Glutamatergic neuron (in vitro differentiated cells): ENCODE measurements around the gene ZNF10. TPM values are rescaled to one million over a fixed set of nuclear protein-coding genes. Genes with fewer than 3 reads are reported as not detected.

Source experiments
- DNase-seq: peaks from one replicate; pipeline ENCODE4 v3.0.0; 2022
- H3K27ac Mint-ChIP-seq: one replicate; pipeline ENCODE4 v1.8.0; 2020; ENCODE audit warnings: mild to moderate bottlenecking, mixed read lengths, inconsistent platforms; ENCODE audit not compliant: unreplicated experiment
- H3K27me3 Mint-ChIP-seq: one replicate; pipeline ENCODE4 v1.8.0; 2020; ENCODE audit warnings: mild to moderate bottlenecking, moderate library complexity, mixed read lengths, inconsistent platforms; ENCODE audit not compliant: unreplicated experiment
- H3K36me3 Mint-ChIP-seq: one replicate; pipeline ENCODE4 v1.8.0; 2020; ENCODE audit warnings: mild to moderate bottlenecking, mixed read lengths, inconsistent platforms; ENCODE audit not compliant: unreplicated experiment
- H3K4me1 Mint-ChIP-seq: one replicate; pipeline ENCODE4 v1.8.0; 2020; ENCODE audit warnings: mild to moderate bottlenecking, low read depth, mixed read lengths, inconsistent platforms; ENCODE audit not compliant: unreplicated experiment
- H3K4me3 Mint-ChIP-seq: one replicate; pipeline ENCODE4 v1.8.0; 2020; ENCODE audit warnings: mild to moderate bottlenecking, mixed read lengths, inconsistent platforms; ENCODE audit not compliant: unreplicated experiment
- H3K9me3 Mint-ChIP-seq: one replicate; pipeline ENCODE4 v1.8.0; 2020; ENCODE audit warnings: mild to moderate bottlenecking, moderate library complexity, mixed read lengths, inconsistent platforms; ENCODE audit not compliant: unreplicated experiment
- long read RNA-seq: library from polyadenylated mRNA; unstranded; transcript quantifications from one replicate; pipeline ENCODE4 v2.0.0, GENCODE V29; 2020; ENCODE audit not compliant: unreplicated experiment
- total RNA-seq: library from RNA; stranded (reverse); fragmentation: NEBNext Ultra II Directional; extraction: Animal tissue kit (Norgen Biotek cat#: 25700); gene quantifications from one replicate; pipeline ENCODE4 v1.2.1, GENCODE V29; 2021; ENCODE audit not compliant: unreplicated experiment
- TF ChIP-seq, protein P1 (sequence below): fragments of 200-600 bp; sonication (generic); IDR thresholded peaks from one replicate; pipeline ENCODE4 v1.5.0; 2021; ENCODE audit not compliant: partially characterized antibody, unreplicated experiment

Gene ZNF10
- 29.8 TPM for total RNA-seq
- long read RNA-seq, full-length matches to known transcripts: 1 of 1 reads
- long read RNA-seq, partial matches to known transcripts: 0 of 1 reads
- long read RNA-seq, other reads (novel, unspliced or antisense): 0 of 1 reads

DNA sequence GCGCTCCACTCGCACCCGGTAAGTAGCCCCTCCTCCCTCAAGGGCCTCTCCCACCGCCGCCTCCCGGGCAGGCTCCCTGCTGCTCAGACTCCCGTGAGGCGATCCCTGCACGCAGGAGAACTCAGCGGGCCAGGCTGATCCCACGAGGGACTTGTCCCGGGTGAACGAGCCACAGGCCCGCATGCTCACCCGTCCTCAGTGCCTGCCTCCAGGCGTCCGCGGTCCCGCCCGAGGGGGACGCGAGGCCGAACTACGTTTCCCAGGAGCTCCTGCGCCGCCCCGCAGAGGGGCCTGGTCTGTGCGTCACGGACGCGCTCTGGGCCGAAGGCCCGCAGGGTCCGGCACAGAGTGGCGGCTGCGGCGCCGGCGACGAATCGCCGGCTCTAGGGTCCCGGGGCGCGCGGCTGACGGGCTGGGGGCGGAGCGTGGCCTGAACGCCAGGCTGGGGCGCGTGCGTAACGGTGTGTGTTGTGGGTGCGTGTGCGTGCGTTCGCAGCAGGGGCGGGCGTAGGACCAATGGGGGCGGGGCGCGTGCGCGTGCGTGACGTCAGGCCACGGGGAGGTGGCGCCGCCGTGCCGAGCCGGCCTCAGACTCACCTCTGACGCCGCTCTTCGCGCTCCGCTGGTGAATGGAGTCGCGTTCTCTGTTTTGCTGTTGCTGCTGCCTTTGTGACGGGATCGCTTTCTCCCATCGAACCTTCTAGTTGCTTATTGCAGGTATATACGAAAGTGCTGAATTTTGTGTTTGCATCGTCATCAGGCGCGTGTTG, at the start of gene ZNF10, which contains the start of gene ZNF891:
Gene ZNF10 (plus strand): TSS at position 590 of the 770 bp plus-strand sequence. CDS start 13,866 bp downstream, outside the sequence.
Gene ZNF891 (minus strand): TSS at position 237 of the 770 bp plus-strand sequence. CDS start 8,356 bp downstream, outside the sequence.
- H3K27ac Mint-ChIP-seq: peak within 1 kb of the TSS; percentile 98
- H3K4me1 Mint-ChIP-seq: peaks cover 7% of the 10 kb centered on the region
- H3K4me3 Mint-ChIP-seq: peak within 1 kb of the TSS; percentile 97
- peaks cover 43% of the 10 kb centered on the region for H3K36me3 Mint-ChIP-seq
- DNase-seq: peak; percentile 99
- H3K9me3 Mint-ChIP-seq: peaks cover 37% of the 10 kb centered on the region
- TF ChIP-seq, protein P1, sequence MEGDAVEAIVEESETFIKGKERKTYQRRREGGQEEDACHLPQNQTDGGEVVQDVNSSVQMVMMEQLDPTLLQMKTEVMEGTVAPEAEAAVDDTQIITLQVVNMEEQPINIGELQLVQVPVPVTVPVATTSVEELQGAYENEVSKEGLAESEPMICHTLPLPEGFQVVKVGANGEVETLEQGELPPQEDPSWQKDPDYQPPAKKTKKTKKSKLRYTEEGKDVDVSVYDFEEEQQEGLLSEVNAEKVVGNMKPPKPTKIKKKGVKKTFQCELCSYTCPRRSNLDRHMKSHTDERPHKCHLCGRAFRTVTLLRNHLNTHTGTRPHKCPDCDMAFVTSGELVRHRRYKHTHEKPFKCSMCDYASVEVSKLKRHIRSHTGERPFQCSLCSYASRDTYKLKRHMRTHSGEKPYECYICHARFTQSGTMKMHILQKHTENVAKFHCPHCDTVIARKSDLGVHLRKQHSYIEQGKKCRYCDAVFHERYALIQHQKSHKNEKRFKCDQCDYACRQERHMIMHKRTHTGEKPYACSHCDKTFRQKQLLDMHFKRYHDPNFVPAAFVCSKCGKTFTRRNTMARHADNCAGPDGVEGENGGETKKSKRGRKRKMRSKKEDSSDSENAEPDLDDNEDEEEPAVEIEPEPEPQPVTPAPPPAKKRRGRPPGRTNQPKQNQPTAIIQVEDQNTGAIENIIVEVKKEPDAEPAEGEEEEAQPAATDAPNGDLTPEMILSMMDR: no peak
- H3K27me3 Mint-ChIP-seq: peaks cover 8% of the 10 kb centered on the region

DNA sequence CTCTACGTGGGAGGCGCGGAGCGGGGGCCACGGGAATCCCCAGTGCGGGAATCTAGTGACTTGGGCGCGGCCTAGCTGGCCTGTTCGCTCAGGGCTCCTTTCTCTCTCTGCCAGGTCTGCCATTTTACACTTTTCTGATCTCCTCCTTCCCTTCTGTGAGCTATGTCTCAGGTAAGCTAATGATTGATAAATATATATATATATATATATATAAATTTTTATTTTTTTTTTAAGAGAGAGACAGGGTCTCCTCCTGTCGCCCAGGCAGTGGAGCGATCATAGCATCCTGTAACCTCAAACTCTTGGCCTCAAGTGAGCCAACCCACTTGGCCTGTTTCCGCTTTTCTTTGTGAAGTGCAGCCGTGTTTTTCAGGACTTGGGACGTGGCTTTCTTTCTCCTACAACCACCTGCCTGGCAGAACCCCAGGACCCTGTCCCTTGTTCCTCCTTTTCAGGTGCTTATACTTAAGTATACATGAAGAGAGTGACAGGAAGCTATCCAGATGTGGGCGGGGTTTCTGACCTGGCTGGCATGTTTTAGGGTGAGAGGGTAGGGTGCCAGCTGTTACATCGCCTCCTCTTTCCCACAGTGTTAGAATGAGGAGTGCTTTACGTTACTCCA, 49.2 kb upstream of the ZNF10 start:
- Mint-ChIP-seq H3K4me1 (peaks cover 4% of the 10 kb centered on the region), H3K27me3 (peaks cover 5% of the 10 kb centered on the region), H3K27ac (no peak overlapping the region), H3K9me3 (peaks cover 36% of the 10 kb centered on the region), H3K36me3 (peaks cover 55% of the 10 kb centered on the region), H3K4me3 (no peak overlapping the region)
- no peak for DNase-seq
- TF ChIP-seq, protein P1: no peak

DNA sequence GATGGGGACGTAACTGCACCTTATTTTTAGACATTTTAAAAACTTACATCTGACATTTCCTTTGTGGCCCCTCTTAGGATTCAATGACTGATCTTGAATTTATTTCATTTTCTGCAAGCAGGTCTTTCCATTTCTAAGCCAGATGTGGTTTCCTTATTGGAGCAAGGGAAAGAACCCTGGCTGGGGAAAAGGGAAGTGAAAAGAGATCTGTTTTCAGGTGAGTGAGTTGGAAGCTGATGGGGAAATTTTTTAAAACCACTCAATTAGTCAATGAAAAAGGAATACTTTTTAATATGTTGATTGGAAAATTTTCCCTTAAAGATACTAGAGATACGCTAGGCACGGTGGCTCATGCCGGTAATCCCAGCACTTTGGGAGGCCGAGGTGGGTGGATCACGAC, 47.1 kb upstream of the ZNF10 start:
- H3K27ac Mint-ChIP-seq: peak overlapping the region; percentile 23

DNA sequence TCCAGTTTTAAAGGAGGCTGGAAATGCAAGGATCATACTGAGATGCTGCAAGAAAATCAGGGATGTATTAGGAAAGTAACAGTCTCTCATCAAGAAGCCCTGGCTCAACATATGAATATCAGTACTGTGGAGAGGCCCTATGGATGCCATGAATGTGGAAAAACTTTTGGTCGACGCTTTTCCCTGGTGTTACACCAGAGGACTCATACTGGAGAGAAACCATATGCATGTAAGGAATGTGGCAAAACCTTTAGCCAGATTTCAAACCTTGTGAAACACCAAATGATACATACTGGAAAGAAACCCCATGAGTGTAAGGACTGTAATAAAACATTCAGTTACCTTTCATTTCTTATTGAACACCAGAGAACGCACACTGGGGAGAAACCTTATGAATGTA, 24.8 kb upstream of the ZNF10 start:
- Mint-ChIP-seq H3K27ac (no peak overlapping the region), H3K4me3 (no peak overlapping the region)
- TF ChIP-seq, protein P1: no peak

More for the DNA sequence above, 47.1 kb upstream of the ZNF10 start:
- no peak for DNase-seq
- H3K27me3 Mint-ChIP-seq: peaks cover 5% of the 10 kb centered on the region
- peaks cover 4% of the 10 kb centered on the region for H3K4me1 Mint-ChIP-seq
- peaks cover 32% of the 10 kb centered on the region for H3K9me3 Mint-ChIP-seq
- TF ChIP-seq, protein P1: no peak
- H3K36me3 Mint-ChIP-seq: peaks cover 59% of the 10 kb centered on the region
- H3K4me3 Mint-ChIP-seq: no peak overlapping the region

DNA sequence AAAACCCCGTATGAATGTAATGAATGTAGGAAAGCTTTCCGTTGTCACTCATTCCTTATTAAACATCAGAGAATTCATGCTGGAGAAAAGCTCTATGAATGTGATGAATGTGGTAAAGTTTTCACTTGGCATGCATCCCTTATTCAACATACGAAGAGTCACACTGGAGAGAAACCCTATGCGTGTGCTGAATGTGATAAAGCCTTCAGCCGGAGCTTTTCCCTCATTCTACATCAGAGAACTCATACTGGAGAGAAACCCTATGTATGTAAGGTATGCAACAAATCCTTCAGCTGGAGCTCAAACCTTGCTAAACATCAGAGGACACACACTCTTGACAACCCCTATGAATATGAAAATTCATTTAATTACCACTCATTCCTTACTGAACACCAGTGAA, 24.2 kb upstream of the ZNF10 start:
- H3K36me3 Mint-ChIP-seq: peaks cover 90% of the 10 kb centered on the region
- H3K27me3 Mint-ChIP-seq: peaks cover 8% of the 10 kb centered on the region
- no peaks in the 10 kb centered on the region for H3K4me1 Mint-ChIP-seq
- H3K27ac Mint-ChIP-seq: no peak overlapping the region
- no peak overlapping the region for H3K4me3 Mint-ChIP-seq
- no peak for DNase-seq
- H3K9me3 Mint-ChIP-seq: peaks cover 45% of the 10 kb centered on the region
- TF ChIP-seq, protein P1: no peak

More for the DNA sequence above, 24.8 kb upstream of the ZNF10 start:
- Mint-ChIP-seq H3K4me1 (no peaks in the 10 kb centered on the region), H3K9me3 (peaks cover 46% of the 10 kb centered on the region), H3K36me3 (peaks cover 92% of the 10 kb centered on the region), H3K27me3 (peaks cover 8% of the 10 kb centered on the region)
- DNase-seq: no peak
